HEK293T (cell line): ENCODE data around the gene SNAP23.

Experiments
- CTCF ChIA-PET: fragments of 350-600 bp; formaldehyde crosslinking; extraction: SDS; loops from one replicate; lab custom pipeline; 2021; ENCODE audit warnings: antibody characterized with exemption, inconsistent platforms; lab: Yijun Ruan, JAX
- POLR2A ChIA-PET: fragments of 350-600 bp; formaldehyde crosslinking; extraction: SDS; loops from one replicate; lab custom pipeline; 2020; ENCODE audit warnings: antibody characterized with exemption, inconsistent platforms; lab: Yijun Ruan, JAX
- DNase-seq: peaks from one replicate; pipeline ENCODE4 v3.0.0; 2012; ENCODE audit warnings: mixed read lengths; ENCODE audit errors: extremely low spot score
- ARNT ChIP-seq: fragments of 450-650 bp; IDR thresholded peaks from 2 replicates; pipeline ENCODE4 v1.6.1; 2017; ENCODE audit warnings: mild to moderate bottlenecking
- BHLHE40 ChIP-seq: fragments of 450-650 bp; IDR thresholded peaks from 2 replicates; pipeline ENCODE4 v1.6.1; 2016; ENCODE audit warnings: mild to moderate bottlenecking, moderate library complexity, borderline replicate concordance
- CTBP1 ChIP-seq: fragments of 450-650 bp; IDR thresholded peaks from 2 replicates; pipeline ENCODE4 v1.6.1; 2016; ENCODE audit warnings: borderline replicate concordance
- ELF4 ChIP-seq: fragments of 450-650 bp; IDR thresholded peaks from 2 replicates; pipeline ENCODE4 v1.6.1; 2017; ENCODE audit warnings: antibody characterized with exemption
- FOXA1 ChIP-seq: fragments of 450-650 bp; IDR thresholded peaks from 2 replicates; pipeline ENCODE4 v1.6.1; 2016; ENCODE audit warnings: mild to moderate bottlenecking
- FOXK2 ChIP-seq: fragments of 450-650 bp; IDR thresholded peaks from 2 replicates; pipeline ENCODE4 v1.6.1; 2016; ENCODE audit warnings: mild to moderate bottlenecking
- FOXM1 ChIP-seq: fragments of 450-650 bp; IDR thresholded peaks from 2 replicates; pipeline ENCODE4 v1.6.1; 2017; ENCODE audit warnings: mild to moderate bottlenecking, borderline replicate concordance
- HDGF ChIP-seq: fragments of 450-650 bp; IDR thresholded peaks from 2 replicates; pipeline ENCODE4 v1.6.1; 2017; ENCODE audit warnings: antibody characterized with exemption, borderline replicate concordance
- L3MBTL2 ChIP-seq: fragments of 450-650 bp; conservative IDR thresholded peaks from 2 replicates; pipeline ENCODE4 v1.6.1; 2016; ENCODE audit warnings: mild to moderate bottlenecking
- LEF1 ChIP-seq: fragments of 450-650 bp; IDR thresholded peaks from 2 replicates; pipeline ENCODE4 v1.6.1; 2017; ENCODE audit warnings: mild to moderate bottlenecking, borderline replicate concordance
- NFRKB ChIP-seq: fragments of 450-650 bp; IDR thresholded peaks from 2 replicates; pipeline ENCODE4 v1.6.1; 2016; ENCODE audit warnings: mild to moderate bottlenecking, moderate library complexity
- SP1 ChIP-seq: fragments of 450-650 bp; IDR thresholded peaks from 2 replicates; pipeline ENCODE4 v1.6.1; 2017
- SUZ12 ChIP-seq: fragments of 450-650 bp; IDR thresholded peaks from 2 replicates; pipeline ENCODE4 v1.6.1; 2016; ENCODE audit warnings: mild to moderate bottlenecking
- TARDBP ChIP-seq: fragments of 450-650 bp; IDR thresholded peaks from 2 replicates; pipeline ENCODE4 v1.6.1; 2016
- ZNF384 ChIP-seq: fragments of 450-650 bp; IDR thresholded peaks from 2 replicates; pipeline ENCODE4 v1.6.1; 2016
- TF ChIP-seq, protein P1 (sequence below): fragments of 450-650 bp; IDR thresholded peaks from 2 replicates; pipeline ENCODE4 v1.6.1; 2016

The SNAP23 gene

GRCh38 chr15:42544853-42545629 lies 49.6 kb downstream of the SNAP23 start:
- no peak for DNase-seq
- no peak for TF ChIP-seq ELF4
- TF ChIP-seq TARDBP: no peak
- TF ChIP-seq HDGF: no peak
- TF ChIP-seq LEF1: no peak
- TF ChIP-seq CTBP1: no peak
- no peak for TF ChIP-seq BHLHE40
- TF ChIP-seq L3MBTL2: no peak
- no peak for TF ChIP-seq ZNF384
- TF ChIP-seq, protein P1, sequence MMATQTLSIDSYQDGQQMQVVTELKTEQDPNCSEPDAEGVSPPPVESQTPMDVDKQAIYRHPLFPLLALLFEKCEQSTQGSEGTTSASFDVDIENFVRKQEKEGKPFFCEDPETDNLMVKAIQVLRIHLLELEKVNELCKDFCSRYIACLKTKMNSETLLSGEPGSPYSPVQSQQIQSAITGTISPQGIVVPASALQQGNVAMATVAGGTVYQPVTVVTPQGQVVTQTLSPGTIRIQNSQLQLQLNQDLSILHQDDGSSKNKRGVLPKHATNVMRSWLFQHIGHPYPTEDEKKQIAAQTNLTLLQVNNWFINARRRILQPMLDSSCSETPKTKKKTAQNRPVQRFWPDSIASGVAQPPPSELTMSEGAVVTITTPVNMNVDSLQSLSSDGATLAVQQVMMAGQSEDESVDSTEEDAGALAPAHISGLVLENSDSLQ: no peak
- no peak for TF ChIP-seq ARNT
- TF ChIP-seq SUZ12: no peak
- no peak for TF ChIP-seq NFRKB
- no peak for TF ChIP-seq FOXK2
- no peak for TF ChIP-seq FOXA1
- ChIA-PET POLR2A (no interaction called here), CTCF (no interaction called here)

- DNase-seq: no peak
- ChIA-PET CTCF (no interaction called here), POLR2A (interaction anchor here (0.5 to 2.0 kb wide), 11 partner anchors 9 to 275 kb away, joined by 3 to 13 read pairs (median 3); partner anchors contain the start of genes GANC, SNAP23, STARD9 and TMEM87A)
- TF ChIP-seq TARDBP (no peak), ARNT (no peak), ZNF384 (no peak), L3MBTL2 (no peak), ELF4 (no peak), SUZ12 (no peak), FOXK2 (no peak), FOXM1 (no peak), CTBP1 (no peak), HDGF (no peak), BHLHE40 (no peak), SP1 (no peak), LEF1 (no peak), FOXA1 (no peak), NFRKB (no peak)
- TF ChIP-seq, protein P1: no peak
Observed at GRCh38 chr15:42547918-42548248, 52.4 kb downstream of the SNAP23 start.

- DNase-seq: peak; percentile 84
- POLR2A ChIA-PET: interaction anchor here (0.5 to 2.0 kb wide), 11 partner anchors 9 to 275 kb away, joined by 3 to 13 read pairs (median 3); partner anchors contain the start of genes GANC, SNAP23, STARD9 and TMEM87A
- CTCF ChIA-PET: no interaction called here
- no peak for TF ChIP-seq ZNF384
- no peak for TF ChIP-seq SP1
- TF ChIP-seq L3MBTL2: no peak
- TF ChIP-seq ELF4: peak; percentile 37; the same call in 1 of the 2 replicates
Observed at GRCh38 chr15:42548249-42549031, 53.0 kb downstream of the SNAP23 start, which contains the start of the genes HAUS2 and LRRC57. Gene HAUS2, plus strand, starts transcription at chr15:42548838. Its CDS starts 35 bp downstream, at chr15:42548873. Gene LRRC57, minus strand, starts transcription at chr15:42548793. Its CDS starts 359 bp downstream, at chr15:42548434.

DNA sequence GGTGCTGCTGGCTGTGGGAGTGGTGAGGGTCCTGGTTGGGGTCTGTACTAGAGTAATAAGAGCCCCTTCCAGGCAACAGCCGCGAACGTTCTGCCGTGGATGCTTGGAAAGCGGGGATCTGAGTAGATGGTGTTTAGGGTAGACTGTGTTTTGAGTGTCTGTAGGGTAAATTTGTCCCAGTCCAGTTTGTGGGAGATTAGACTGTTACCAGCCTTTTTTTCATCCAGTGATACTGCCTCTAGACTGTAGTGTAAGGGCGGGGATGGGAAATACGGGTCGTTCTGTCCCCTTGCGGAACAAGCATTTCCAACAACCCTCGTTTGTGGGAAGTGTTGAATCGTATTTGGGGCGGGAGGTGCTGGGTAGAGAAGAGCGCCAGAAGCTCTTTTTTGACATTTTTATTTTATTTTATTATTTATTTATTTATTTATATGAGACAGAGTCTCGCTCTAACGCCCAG lies 53.6 kb downstream of the SNAP23 start:
- POLR2A ChIA-PET: interaction anchor here (1.6 to 2.0 kb wide), 3 partner anchors 10 to 54 kb away, joined by 6 to 13 read pairs (median 11); partner anchors contain the start of gene SNAP23

GRCh38 chr15:42549741-42550392 lies 54.4 kb downstream of the SNAP23 start:
- ChIA-PET POLR2A (no interaction called here), CTCF (interaction anchor here (0.7 kb wide), 1 partner anchor 136 kb away, joined by 4 read pairs; no protein-coding TSS in a partner anchor)
- DNase-seq: no peak
- no peak for TF ChIP-seq TARDBP

More for the DNA sequence above, 53.6 kb downstream of the SNAP23 start:
- DNase-seq: no peak
- CTCF ChIA-PET: interaction anchor here (0.7 kb wide), 1 partner anchor 135 kb away, joined by 4 read pairs; no protein-coding TSS in a partner anchor
- TF ChIP-seq, protein P1: no peak
- TF ChIP-seq NFRKB (no peak), LEF1 (no peak), FOXM1 (no peak), BHLHE40 (no peak), ARNT (no peak), ELF4 (no peak), ZNF384 (no peak)
